Ishikawa (cell line): ENCODE data around the gene INPP4B.

Experiments used
- CEBPB ChIP-seq: IDR thresholded peaks from 2 replicates; pipeline ENCODE4 v1.6.1; 2012
- CREB1 ChIP-seq: IDR thresholded peaks from 2 replicates; pipeline ENCODE4 v1.6.1; 2012; ENCODE audit warnings: low read depth
- EP300 ChIP-seq: IDR thresholded peaks from 2 replicates; pipeline ENCODE4 v1.6.1; 2012; ENCODE audit warnings: borderline replicate concordance
- NFIC ChIP-seq: IDR thresholded peaks from 2 replicates; pipeline ENCODE4 v1.6.1; 2012
- RAD21 ChIP-seq: IDR thresholded peaks from 2 replicates; pipeline ENCODE4 v1.6.1; 2012; ENCODE audit warnings: low read depth
- TAF1 ChIP-seq: IDR thresholded peaks from 2 replicates; pipeline ENCODE4 v1.6.1; 2012; ENCODE audit warnings: low read depth, mild to moderate bottlenecking
- TCF12 ChIP-seq: IDR thresholded peaks from 2 replicates; pipeline ENCODE4 v1.6.1; 2012; ENCODE audit warnings: low read depth
- YY1 ChIP-seq: IDR thresholded peaks from 2 replicates; pipeline ENCODE4 v1.6.1; 2012; ENCODE audit warnings: low read depth
- TF ChIP-seq, protein P1 (sequence below): IDR thresholded peaks from 2 replicates; pipeline ENCODE4 v1.6.1; 2012
- TF ChIP-seq, protein P2 (sequence below): IDR thresholded peaks from 2 replicates; pipeline ENCODE4 v1.6.1; 2012; ENCODE audit warnings: low read depth, mild to moderate bottlenecking
- TF ChIP-seq, protein P3 (sequence below): IDR thresholded peaks from 2 replicates; pipeline ENCODE4 v1.6.1; 2012

DNA sequence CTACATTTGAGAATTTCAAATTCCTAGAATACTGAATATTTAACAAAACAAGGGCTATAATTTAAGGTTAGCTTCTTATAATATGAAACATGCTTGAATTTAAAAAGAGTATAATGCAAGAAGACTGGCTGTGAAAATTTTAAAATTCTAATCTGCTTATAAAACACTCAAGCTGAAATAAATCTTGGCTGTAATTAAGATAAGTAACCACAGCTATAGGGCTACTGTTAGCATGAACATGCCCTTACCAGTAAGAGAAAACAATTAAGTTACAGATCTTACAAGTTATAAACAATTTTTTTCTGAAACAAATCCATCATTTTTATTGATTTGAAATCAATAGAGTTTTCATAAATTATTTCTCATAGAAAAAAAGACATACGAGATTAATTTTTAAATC lies 148.2 kb downstream of the INPP4B start:
- TF ChIP-seq, protein P1, sequence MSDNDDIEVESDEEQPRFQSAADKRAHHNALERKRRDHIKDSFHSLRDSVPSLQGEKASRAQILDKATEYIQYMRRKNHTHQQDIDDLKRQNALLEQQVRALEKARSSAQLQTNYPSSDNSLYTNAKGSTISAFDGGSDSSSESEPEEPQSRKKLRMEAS, result no peak
- TF ChIP-seq EP300 (no peak), CREB1 (no peak), TCF12 (no peak), NFIC (no peak), CEBPB (no peak), RAD21 (no peak), TAF1 (no peak), YY1 (no peak)
- TF ChIP-seq, protein P2, sequence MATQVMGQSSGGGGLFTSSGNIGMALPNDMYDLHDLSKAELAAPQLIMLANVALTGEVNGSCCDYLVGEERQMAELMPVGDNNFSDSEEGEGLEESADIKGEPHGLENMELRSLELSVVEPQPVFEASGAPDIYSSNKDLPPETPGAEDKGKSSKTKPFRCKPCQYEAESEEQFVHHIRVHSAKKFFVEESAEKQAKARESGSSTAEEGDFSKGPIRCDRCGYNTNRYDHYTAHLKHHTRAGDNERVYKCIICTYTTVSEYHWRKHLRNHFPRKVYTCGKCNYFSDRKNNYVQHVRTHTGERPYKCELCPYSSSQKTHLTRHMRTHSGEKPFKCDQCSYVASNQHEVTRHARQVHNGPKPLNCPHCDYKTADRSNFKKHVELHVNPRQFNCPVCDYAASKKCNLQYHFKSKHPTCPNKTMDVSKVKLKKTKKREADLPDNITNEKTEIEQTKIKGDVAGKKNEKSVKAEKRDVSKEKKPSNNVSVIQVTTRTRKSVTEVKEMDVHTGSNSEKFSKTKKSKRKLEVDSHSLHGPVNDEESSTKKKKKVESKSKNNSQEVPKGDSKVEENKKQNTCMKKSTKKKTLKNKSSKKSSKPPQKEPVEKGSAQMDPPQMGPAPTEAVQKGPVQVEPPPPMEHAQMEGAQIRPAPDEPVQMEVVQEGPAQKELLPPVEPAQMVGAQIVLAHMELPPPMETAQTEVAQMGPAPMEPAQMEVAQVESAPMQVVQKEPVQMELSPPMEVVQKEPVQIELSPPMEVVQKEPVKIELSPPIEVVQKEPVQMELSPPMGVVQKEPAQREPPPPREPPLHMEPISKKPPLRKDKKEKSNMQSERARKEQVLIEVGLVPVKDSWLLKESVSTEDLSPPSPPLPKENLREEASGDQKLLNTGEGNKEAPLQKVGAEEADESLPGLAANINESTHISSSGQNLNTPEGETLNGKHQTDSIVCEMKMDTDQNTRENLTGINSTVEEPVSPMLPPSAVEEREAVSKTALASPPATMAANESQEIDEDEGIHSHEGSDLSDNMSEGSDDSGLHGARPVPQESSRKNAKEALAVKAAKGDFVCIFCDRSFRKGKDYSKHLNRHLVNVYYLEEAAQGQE, result no peak
- TF ChIP-seq, protein P3, sequence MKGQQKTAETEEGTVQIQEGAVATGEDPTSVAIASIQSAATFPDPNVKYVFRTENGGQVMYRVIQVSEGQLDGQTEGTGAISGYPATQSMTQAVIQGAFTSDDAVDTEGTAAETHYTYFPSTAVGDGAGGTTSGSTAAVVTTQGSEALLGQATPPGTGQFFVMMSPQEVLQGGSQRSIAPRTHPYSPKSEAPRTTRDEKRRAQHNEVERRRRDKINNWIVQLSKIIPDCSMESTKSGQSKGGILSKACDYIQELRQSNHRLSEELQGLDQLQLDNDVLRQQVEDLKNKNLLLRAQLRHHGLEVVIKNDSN, result no peak
